ENCODE measurements around the gene OTOG.

GRCh38 chr11:17564687-17565042 lies 17.6 kb downstream of the OTOG start:
- TF ChIP-seq, protein P1, sequence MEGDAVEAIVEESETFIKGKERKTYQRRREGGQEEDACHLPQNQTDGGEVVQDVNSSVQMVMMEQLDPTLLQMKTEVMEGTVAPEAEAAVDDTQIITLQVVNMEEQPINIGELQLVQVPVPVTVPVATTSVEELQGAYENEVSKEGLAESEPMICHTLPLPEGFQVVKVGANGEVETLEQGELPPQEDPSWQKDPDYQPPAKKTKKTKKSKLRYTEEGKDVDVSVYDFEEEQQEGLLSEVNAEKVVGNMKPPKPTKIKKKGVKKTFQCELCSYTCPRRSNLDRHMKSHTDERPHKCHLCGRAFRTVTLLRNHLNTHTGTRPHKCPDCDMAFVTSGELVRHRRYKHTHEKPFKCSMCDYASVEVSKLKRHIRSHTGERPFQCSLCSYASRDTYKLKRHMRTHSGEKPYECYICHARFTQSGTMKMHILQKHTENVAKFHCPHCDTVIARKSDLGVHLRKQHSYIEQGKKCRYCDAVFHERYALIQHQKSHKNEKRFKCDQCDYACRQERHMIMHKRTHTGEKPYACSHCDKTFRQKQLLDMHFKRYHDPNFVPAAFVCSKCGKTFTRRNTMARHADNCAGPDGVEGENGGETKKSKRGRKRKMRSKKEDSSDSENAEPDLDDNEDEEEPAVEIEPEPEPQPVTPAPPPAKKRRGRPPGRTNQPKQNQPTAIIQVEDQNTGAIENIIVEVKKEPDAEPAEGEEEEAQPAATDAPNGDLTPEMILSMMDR (conservative IDR thresholded peaks at IDR 0.05 in 1 of 2, IDR thresholded peaks at IDR 0.05 in 1 of 2; ENCODE audit: extremely low read depth in 1 of 2, insufficient read depth in 1 of 2, low read depth in 1 of 2, low read length in 2 of 2): peak; percentile 29 to 33
- no peak for TF ChIP-seq EZH2 (IDR thresholded peaks at IDR 0.05; ENCODE audit: borderline replicate concordance, low read length)
